Measurements from ENCODE around the gene CSF3R. TPM values are rescaled to one million over a fixed set of nuclear protein-coding genes. Genes with fewer than 3 reads are reported as not detected.

The CSF3R gene
- polyA plus RNA-seq, 3 donors = 270 to 1,537 (median 447) TPM

DNA sequence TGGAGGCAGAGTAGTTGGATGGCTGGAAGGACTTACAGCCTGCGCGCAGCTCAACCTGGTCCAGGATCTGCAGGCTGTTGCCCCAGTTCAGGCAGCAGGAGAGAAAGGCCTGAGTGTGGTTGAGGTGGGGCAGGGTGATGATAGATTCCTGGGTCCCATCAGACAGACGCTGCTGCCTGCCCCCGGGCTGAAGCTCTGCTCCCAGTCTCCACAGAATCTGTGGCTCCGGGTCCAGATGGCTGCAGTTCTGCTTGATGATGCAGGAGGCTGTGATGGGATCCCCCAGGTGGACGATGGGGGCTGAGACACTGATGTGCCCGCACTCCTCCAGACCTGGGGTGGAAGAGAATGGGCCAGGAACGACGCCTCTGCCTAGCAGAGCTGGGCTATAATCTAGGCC lies 7.4 kb downstream of the CSF3R start:
- Mint-ChIP-seq H3K4me3 (no peak overlapping the region), H3K27me3 (ENCODE audit: low read depth in 3 of 3) (no peaks in the 10 kb centered on the region), H3K9me3 (no peaks in the 10 kb centered on the region), H3K4me1 (peaks cover 21% of the 10 kb centered on the region), H3K27ac (peak overlapping the region in 5 of 7 donors; percentile 18 to 76 (median 42)), H3K36me3 (peaks cover 80 to 99% of the 10 kb centered on the region in 2 donors)
- 98% methylated on average over 9 of the region's 9 CpGs for WGBS (ENCODE audit: insufficient coverage)
- Histone ChIP-seq H3K4me1 (ENCODE audit: control insufficient read depth in 1 of 2, insufficient read depth in 2 of 2, low read length in 2 of 2) (peaks cover 15 to 22% of the 10 kb centered on the region in 2 donors), H3K27me3 (ENCODE audit: control insufficient read depth in 2 of 2, insufficient read depth in 2 of 2, low read length in 2 of 2) (no peaks in the 10 kb centered on the region), H4K20me1 (ENCODE audit: insufficient read depth, low read length) (peaks cover 85% of the 10 kb centered on the region), H3K79me2 (ENCODE audit: insufficient read depth, low read length) (peaks cover 32% of the 10 kb centered on the region), H3K4me3 (replicated peaks in 1 of 3; ENCODE audit: low read depth in 2 of 3, low read length in 3 of 3) (no peak overlapping the region), H3K27ac (ENCODE audit: low read depth in 1 of 2, low read length in 2 of 2) (peak overlapping the region in 1 of 2 donors; percentile 29), H3K36me3 (replicated peaks in 1 of 2; ENCODE audit: control insufficient read depth in 1 of 2, insufficient read depth in 2 of 2, low read length in 2 of 2) (peaks cover 86 to 100% of the 10 kb centered on the region in 2 donors), H3K4me2 (replicated peaks; ENCODE audit: extremely low read depth, low read length, poor library complexity, severe bottlenecking) (no peak overlapping the region), H3K9ac (ENCODE audit: insufficient read depth, low read length, poor library complexity, severe bottlenecking) (no peak overlapping the region), H2AFZ (ENCODE audit: insufficient read depth, low read depth, low read length, poor library complexity, severe bottlenecking) (no peak overlapping the region), H3K9me3 (replicated peaks in 1 of 2; ENCODE audit: control insufficient read depth in 1 of 2, insufficient read depth in 1 of 2, low read length in 2 of 2) (no peaks in the 10 kb centered on the region)
- intact Hi-C loops (cut with micrococcal nuclease) = no loop called here
- no peak for DNase-seq
- TF ChIP-seq, protein P1, sequence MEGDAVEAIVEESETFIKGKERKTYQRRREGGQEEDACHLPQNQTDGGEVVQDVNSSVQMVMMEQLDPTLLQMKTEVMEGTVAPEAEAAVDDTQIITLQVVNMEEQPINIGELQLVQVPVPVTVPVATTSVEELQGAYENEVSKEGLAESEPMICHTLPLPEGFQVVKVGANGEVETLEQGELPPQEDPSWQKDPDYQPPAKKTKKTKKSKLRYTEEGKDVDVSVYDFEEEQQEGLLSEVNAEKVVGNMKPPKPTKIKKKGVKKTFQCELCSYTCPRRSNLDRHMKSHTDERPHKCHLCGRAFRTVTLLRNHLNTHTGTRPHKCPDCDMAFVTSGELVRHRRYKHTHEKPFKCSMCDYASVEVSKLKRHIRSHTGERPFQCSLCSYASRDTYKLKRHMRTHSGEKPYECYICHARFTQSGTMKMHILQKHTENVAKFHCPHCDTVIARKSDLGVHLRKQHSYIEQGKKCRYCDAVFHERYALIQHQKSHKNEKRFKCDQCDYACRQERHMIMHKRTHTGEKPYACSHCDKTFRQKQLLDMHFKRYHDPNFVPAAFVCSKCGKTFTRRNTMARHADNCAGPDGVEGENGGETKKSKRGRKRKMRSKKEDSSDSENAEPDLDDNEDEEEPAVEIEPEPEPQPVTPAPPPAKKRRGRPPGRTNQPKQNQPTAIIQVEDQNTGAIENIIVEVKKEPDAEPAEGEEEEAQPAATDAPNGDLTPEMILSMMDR (IDR thresholded peaks at IDR 0.05) = no peak

DNA sequence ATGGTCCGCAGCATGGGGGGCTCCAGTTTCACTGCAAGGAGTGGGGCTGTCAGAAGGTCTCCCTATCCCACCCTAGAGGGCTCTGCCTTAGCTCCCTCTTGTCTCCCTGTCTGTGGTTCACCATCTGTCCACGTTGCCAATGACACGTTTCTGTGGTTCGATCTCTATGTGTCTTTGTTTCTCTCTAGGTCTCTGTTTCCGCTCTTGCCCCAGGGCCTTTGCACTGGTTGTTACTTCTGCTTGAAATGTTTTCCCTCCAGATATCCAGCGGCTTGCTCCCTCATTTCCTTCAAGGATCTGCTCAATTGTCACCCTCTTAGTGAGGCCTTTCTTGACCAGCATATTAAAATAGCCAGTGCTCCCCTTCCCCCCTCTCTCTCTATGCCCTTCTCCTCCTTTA lies 10.1 kb downstream of the CSF3R start:
- Mint-ChIP-seq H3K36me3 (peaks cover 82 to 98% of the 10 kb centered on the region in 2 donors), H3K9me3 (no peaks in the 10 kb centered on the region), H3K27ac (peak overlapping the region in 4 of 7 donors; percentile 42 to 79 (median 75)), H3K27me3 (ENCODE audit: low read depth in 3 of 3) (peaks cover 0 to 2% (median 0%) of the 10 kb centered on the region in 3 donors), H3K4me1 (peaks cover 2% of the 10 kb centered on the region), H3K4me3 (no peak overlapping the region)
- H3K36me3 ChIP-seq (replicated peaks in 1 of 2; ENCODE audit: control insufficient read depth in 1 of 2, insufficient read depth in 2 of 2, low read length in 2 of 2) = peaks cover 93 to 100% of the 10 kb centered on the region in 2 donors
- no peaks in the 10 kb centered on the region for H3K27me3 ChIP-seq (ENCODE audit: control insufficient read depth in 2 of 2, insufficient read depth in 2 of 2, low read length in 2 of 2)
- TF ChIP-seq, protein P1 (IDR thresholded peaks at IDR 0.05) = no peak
- intact Hi-C loops (cut with micrococcal nuclease) = no loop called here
- peaks cover 11% of the 10 kb centered on the region for H3K79me2 ChIP-seq (ENCODE audit: insufficient read depth, low read length)
- no peak for DNase-seq
- H3K9me3 ChIP-seq (replicated peaks in 1 of 2; ENCODE audit: control insufficient read depth in 1 of 2, insufficient read depth in 1 of 2, low read length in 2 of 2) = no peaks in the 10 kb centered on the region
- no peaks in the 10 kb centered on the region for H3K4me1 ChIP-seq (ENCODE audit: control insufficient read depth in 1 of 2, insufficient read depth in 2 of 2, low read length in 2 of 2)
- no peak overlapping the region for H2AFZ ChIP-seq (ENCODE audit: insufficient read depth, low read depth, low read length, poor library complexity, severe bottlenecking)
- WGBS (ENCODE audit: insufficient coverage) = 80% methylated on average over 5 of the region's 6 CpGs
- H4K20me1 ChIP-seq (ENCODE audit: insufficient read depth, low read length) = peaks cover 75% of the 10 kb centered on the region
- peak overlapping the region in 1 of 2 donors; percentile 65 for H3K27ac ChIP-seq (ENCODE audit: low read depth in 1 of 2, low read length in 2 of 2)
- H3K9ac ChIP-seq (ENCODE audit: insufficient read depth, low read length, poor library complexity, severe bottlenecking) = no peak overlapping the region
- H3K4me3 ChIP-seq (replicated peaks in 1 of 3; ENCODE audit: low read depth in 2 of 3, low read length in 3 of 3) = no peak overlapping the region
- H3K4me2 ChIP-seq (replicated peaks; ENCODE audit: extremely low read depth, low read length, poor library complexity, severe bottlenecking) = no peak overlapping the region
